Stimulated activated CD4-positive, alpha-beta T cell treated with anti-CD3 and anti-CD28 coated beads, Interleukin-12 subunit alpha, Interleukin-12 subunit beta, amount 100 ng/mL, for 24 hours (primary cell): Measurements from ENCODE around the gene EVI5.
"Not testable (repeated sequence)": the region's sequence is repeated elsewhere in the genome, so short reads cannot be mapped to it uniquely, and the experiment has no call there.

Source experiments
- DNase-seq, 2 experiments: peaks; one replicate each; pipeline ENCODE4 v3.0.0-alpha.2; 2020; ENCODE audit warnings: low read depth in 2 of 2

The EVI5 gene

GRCh38 chr1:92749024-92749634, 35.8 kb downstream of the EVI5 start:
- peak in 1 of 2 experiments; percentile 4 for DNase-seq

- no peak for DNase-seq
Observed at GRCh38 chr1:92748138-92748537, 36.8 kb downstream of the EVI5 start.

GRCh38 chr1:92747735-92748134, 37.2 kb downstream of the EVI5 start:
- no peak for DNase-seq

GRCh38 chr1:92746255-92746654, 38.7 kb downstream of the EVI5 start:
- DNase-seq, result not testable (repeated sequence)

- DNase-seq, result no peak
Observed at GRCh38 chr1:92743221-92743620, 41.7 kb downstream of the EVI5 start.

- no peak for DNase-seq
Observed at GRCh38 chr1:92739669-92740524, 45.0 kb downstream of the EVI5 start.

GRCh38 chr1:92736395-92736794, 48.5 kb downstream of the EVI5 start:
- no peak for DNase-seq

GRCh38 chr1:92730476-92730875, 54.4 kb downstream of the EVI5 start:
- DNase-seq, result no peak

- no peak for DNase-seq
Observed at GRCh38 chr1:92728697-92729096, 56.2 kb downstream of the EVI5 start.

- DNase-seq, result not testable (repeated sequence)
Observed at GRCh38 chr1:92723713-92724112, 61.2 kb downstream of the EVI5 start.

GRCh38 chr1:92721886-92722285, 63.0 kb downstream of the EVI5 start:
- no peak for DNase-seq

- DNase-seq, result not testable (repeated sequence)
Observed at GRCh38 chr1:92721157-92721556, 63.8 kb downstream of the EVI5 start.

GRCh38 chr1:92715476-92715951, 69.4 kb downstream of the EVI5 start:
- DNase-seq, result not testable (repeated sequence)

GRCh38 chr1:92713939-92714338, 71.0 kb downstream of the EVI5 start:
- DNase-seq, result no peak

- no peak for DNase-seq
Observed at GRCh38 chr1:92711473-92712165, 73.3 kb downstream of the EVI5 start.

- DNase-seq, result no peak
Observed at GRCh38 chr1:92709738-92710137, 75.2 kb downstream of the EVI5 start.

GRCh38 chr1:92708368-92708950, 76.4 kb downstream of the EVI5 start:
- DNase-seq, result no peak

GRCh38 chr1:92707709-92708108, 77.2 kb downstream of the EVI5 start:
- DNase-seq, result no peak

GRCh38 chr1:92707292-92707691, 77.6 kb downstream of the EVI5 start:
- no peak for DNase-seq

- no peak for DNase-seq
Observed at GRCh38 chr1:92705446-92705845, 79.5 kb downstream of the EVI5 start.

GRCh38 chr1:92701147-92701546, 83.8 kb downstream of the EVI5 start:
- DNase-seq, result no peak

GRCh38 chr1:92698932-92699331, 86.0 kb downstream of the EVI5 start:
- no peak for DNase-seq
